ENCODE results near the gene TNRC6A. TPM values are rescaled to one million over a fixed set of nuclear protein-coding genes. Genes with fewer than 3 reads are reported as not detected.
"Not testable (repeated sequence)": the region's sequence is repeated elsewhere in the genome, so short reads cannot be mapped to it uniquely, and the experiment has no call there.

The TNRC6A gene
- 10 to 100 TPM; 22.9 to 76.8 (median 35.6) TPM for polyA plus RNA-seq (ENCODE audit: insufficient read length in 12 of 12)
- long read RNA-seq, donor 1, partial matches to known transcripts, result 69 of 75 reads
- long read RNA-seq, donor 1, other reads (novel, unspliced or antisense), result 0 of 75 reads
- long read RNA-seq, donor 2, partial matches to known transcripts, result 0 of 2 reads
- long read RNA-seq, donor 2, other reads (novel, unspliced or antisense), result 0 of 2 reads
- long read RNA-seq, donor 3, partial matches to known transcripts, result 0 of 1 reads
- long read RNA-seq, donor 3, other reads (novel, unspliced or antisense), result 0 of 1 reads
- long read RNA-seq, donor 4, partial matches to known transcripts, result 15 of 15 reads
- long read RNA-seq, donor 4, other reads (novel, unspliced or antisense), result 0 of 15 reads
- long read RNA-seq, donor 5, partial matches to known transcripts, result 16 of 16 reads
- long read RNA-seq, donor 5, other reads (novel, unspliced or antisense), result 0 of 16 reads
- long read RNA-seq, donor 6, partial matches to known transcripts, result 0 of 2 reads
- long read RNA-seq, donor 6, other reads (novel, unspliced or antisense), result 0 of 2 reads
- long read RNA-seq, donor 7, result 0 reads
- long read RNA-seq, donor 8, partial matches to known transcripts, result 26 of 31 reads
- long read RNA-seq, donor 8, other reads (novel, unspliced or antisense), result 0 of 31 reads
- long read RNA-seq, donor 9, partial matches to known transcripts, result 15 of 15 reads
- long read RNA-seq, donor 9, other reads (novel, unspliced or antisense), result 0 of 15 reads
- long read RNA-seq, donor 10, partial matches to known transcripts, result 0 of 2 reads
- long read RNA-seq, donor 10, other reads (novel, unspliced or antisense), result 0 of 2 reads
- long read RNA-seq, donor 11, partial matches to known transcripts, result 18 of 18 reads
- long read RNA-seq, donor 11, other reads (novel, unspliced or antisense), result 0 of 18 reads

- DNase-seq, result peak; percentile 89
Measured at GRCh38 chr16:24729243-24729950, at the start of gene TNRC6A. Gene TNRC6A (plus strand): TSS chr16:24729651. CDS start chr16:24729842, 191 bp downstream.

GRCh38 chr16:24681793-24682192 lies 47.7 kb upstream of the TNRC6A start:
- DNase-seq, result no peak

- DNase-seq, result no peak
Measured at GRCh38 chr16:24683250-24683649, 46.2 kb upstream of the TNRC6A start.

GRCh38 chr16:24683847-24684493 lies 45.5 kb upstream of the TNRC6A start:
- DNase-seq, result no peak

- DNase-seq, result peak; percentile 83
Measured at GRCh38 chr16:24685539-24686432, 43.7 kb upstream of the TNRC6A start.

GRCh38 chr16:24686678-24687077 lies 42.8 kb upstream of the TNRC6A start:
- DNase-seq, result no peak

- no peak for DNase-seq
Measured at GRCh38 chr16:24688359-24688758, 41.1 kb upstream of the TNRC6A start.

- DNase-seq, result no peak
Measured at GRCh38 chr16:24689128-24689527, 40.3 kb upstream of the TNRC6A start.

- no peak for DNase-seq
Measured at GRCh38 chr16:24692854-24693253, 36.6 kb upstream of the TNRC6A start.

- no peak for DNase-seq
Measured at GRCh38 chr16:24694931-24695330, 34.5 kb upstream of the TNRC6A start.

GRCh38 chr16:24696699-24697098 lies 32.8 kb upstream of the TNRC6A start:
- DNase-seq, result no peak

GRCh38 chr16:24698308-24698707 lies 31.1 kb upstream of the TNRC6A start:
- no peak for DNase-seq

GRCh38 chr16:24699151-24699723 lies 30.2 kb upstream of the TNRC6A start:
- no peak for DNase-seq

GRCh38 chr16:24700549-24701392 lies 28.7 kb upstream of the TNRC6A start:
- peak; percentile 73 for DNase-seq

- DNase-seq, result peak; percentile 57
Measured at GRCh38 chr16:24701521-24701951, 27.9 kb upstream of the TNRC6A start.

GRCh38 chr16:24707760-24708159 lies 21.7 kb upstream of the TNRC6A start:
- not testable (repeated sequence) for DNase-seq

GRCh38 chr16:24713379-24713778 lies 16.1 kb upstream of the TNRC6A start:
- no peak for DNase-seq

- peak; percentile 24 for DNase-seq
Measured at GRCh38 chr16:24717411-24717810, 12.0 kb upstream of the TNRC6A start.

- DNase-seq, result no peak
Measured at GRCh38 chr16:24718967-24719521, 10.4 kb upstream of the TNRC6A start.

Data from muscle of arm (tissue), 14 donors.